GM18511 (cell line): Measurements from ENCODE around the gene ORAI3.
A peak's percentile ranks its signal among the peaks of the same experiment; 100 is the strongest.

Experiments used
- ATAC-seq: cut with Tn5 transposase; IDR thresholded peaks from one replicate; pipeline ENCODE4 v1.9.1; 2021; ENCODE audit warnings: mild to moderate bottlenecking, moderate library complexity; ENCODE audit not compliant: unreplicated experiment

ORAI3 gene

GRCh38 chr16:30966033-30966619 lies 17.3 kb downstream of the ORAI3 start:
- no peak for ATAC-seq

DNA sequence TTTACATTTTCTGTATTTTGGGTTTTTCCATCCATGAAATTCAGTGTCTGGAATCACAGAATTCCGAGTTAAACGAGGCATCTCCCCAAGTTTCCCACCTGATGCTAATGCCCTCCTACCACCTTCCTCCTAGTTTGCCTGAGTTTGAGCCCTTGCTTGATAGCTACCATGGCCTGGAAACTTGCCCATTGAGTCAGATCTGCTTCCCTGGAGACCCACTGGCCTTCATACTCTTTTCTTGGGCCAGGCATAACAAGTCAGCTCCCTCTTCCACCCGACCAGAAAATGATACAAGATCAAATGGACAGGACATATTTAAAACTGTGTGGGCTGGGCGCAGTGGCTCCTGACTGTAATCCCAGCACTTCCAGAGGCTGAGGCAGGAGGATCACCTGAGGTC lies 18.9 kb downstream of the ORAI3 start:
- no peak for ATAC-seq

DNA sequence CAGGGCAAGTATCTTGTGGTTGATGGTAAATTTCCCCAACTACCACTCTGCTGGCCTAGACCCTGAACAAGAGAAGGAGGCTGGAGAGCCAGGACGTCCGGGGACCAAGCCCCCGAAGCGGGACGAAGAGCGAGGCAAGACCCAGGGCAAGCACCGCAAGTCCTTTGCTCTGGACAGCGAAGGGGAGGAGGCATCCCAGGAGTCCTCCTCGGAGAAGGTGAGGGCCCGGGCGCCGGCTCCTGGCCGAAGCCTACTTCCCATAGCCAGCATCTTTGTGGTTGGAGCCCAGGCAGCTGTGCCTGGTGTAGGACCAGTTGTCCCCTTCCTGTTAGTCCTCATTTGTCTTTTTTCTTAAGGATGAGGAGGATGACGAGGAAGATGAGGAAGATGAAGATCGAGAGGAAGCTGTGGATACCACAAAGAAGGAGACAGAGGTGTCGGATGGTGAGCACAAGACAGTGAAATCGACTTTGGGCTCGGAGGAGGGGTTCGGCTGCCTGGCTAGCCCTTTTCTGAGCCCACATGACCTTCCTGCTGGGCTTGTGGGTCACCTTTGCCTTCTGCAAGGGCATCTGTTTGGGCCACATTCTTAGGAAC lies 20.5 kb downstream of the ORAI3 start:
- no peak for ATAC-seq

- no peak for ATAC-seq
Observed at GRCh38 chr16:30971298-30971697, 22.4 kb downstream of the ORAI3 start.

- no peak for ATAC-seq
Observed at GRCh38 chr16:30972872-30973271, 24.0 kb downstream of the ORAI3 start.

DNA sequence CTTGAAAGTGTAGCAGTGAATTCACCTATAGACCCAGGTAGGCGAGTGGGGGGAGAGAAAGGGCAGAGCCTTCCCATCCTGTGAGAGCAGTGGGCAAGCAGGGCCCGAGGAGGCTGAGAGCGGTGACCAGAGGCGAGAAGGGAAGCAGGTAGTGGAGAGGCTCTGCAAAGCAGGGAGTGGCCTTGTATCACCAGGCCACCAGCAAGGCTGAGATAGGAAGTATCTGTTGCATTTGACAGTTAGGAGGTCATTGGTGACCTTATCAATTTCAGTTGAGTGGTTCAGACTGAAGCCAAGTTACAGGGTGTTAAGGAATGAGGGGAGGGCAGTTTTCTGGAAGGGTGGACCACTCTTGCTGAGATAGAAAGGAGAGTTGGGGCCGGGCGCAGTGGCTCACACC lies 25.5 kb downstream of the ORAI3 start:
- ATAC-seq, result no peak

DNA sequence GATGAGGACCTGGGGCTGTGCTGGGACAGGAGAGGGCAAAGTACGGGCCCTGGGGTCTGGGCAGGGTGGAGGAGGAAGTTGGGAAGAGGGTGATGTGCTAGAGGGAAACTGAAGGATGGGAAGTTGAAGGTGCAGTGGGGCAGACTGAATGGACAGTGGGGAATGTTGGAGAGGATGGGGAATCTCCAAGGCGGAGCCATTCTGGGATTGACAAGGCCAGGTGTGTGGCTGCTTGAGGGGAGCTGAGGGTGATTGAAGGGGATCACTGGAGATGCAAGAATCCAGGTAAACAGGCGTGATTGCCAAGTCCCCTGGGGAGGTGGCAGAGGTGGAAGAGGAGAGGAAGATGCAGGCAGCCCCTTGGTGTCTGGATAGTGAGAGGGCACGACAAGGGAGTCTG lies 27.6 kb downstream of the ORAI3 start:
- ATAC-seq, result no peak

- ATAC-seq, result no peak
Observed at GRCh38 chr16:30977502-30977901, 28.6 kb downstream of the ORAI3 start.

GRCh38 chr16:30979170-30980022 lies 30.5 kb downstream of the ORAI3 start:
- no peak for ATAC-seq

GRCh38 chr16:30980023-30980371 lies 31.1 kb downstream of the ORAI3 start:
- no peak for ATAC-seq

DNA sequence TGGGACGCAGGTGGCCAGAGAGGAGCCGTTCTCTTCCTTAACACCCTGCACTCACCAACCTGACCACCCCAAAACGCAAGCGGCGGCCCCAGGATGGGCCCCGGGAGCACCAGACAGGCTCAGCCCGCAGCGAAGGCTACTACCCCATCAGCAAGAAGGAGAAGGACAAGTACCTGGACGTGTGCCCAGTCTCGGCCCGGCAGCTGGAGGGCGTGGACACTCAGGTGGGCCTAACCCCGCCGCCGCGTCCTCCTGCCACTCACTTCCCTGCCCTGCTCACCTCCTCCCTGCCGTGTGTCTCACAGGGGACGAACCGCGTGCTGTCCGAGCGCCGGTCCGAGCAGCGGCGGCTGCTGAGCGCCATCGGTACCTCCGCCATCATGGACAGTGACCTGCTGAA lies 31.6 kb downstream of the ORAI3 start:
- ATAC-seq, result no peak

GRCh38 chr16:30980959-30981358 lies 32.1 kb downstream of the ORAI3 start:
- no peak for ATAC-seq

GRCh38 chr16:30982548-30983288 lies 33.9 kb downstream of the ORAI3 start:
- ATAC-seq, result no peak

DNA sequence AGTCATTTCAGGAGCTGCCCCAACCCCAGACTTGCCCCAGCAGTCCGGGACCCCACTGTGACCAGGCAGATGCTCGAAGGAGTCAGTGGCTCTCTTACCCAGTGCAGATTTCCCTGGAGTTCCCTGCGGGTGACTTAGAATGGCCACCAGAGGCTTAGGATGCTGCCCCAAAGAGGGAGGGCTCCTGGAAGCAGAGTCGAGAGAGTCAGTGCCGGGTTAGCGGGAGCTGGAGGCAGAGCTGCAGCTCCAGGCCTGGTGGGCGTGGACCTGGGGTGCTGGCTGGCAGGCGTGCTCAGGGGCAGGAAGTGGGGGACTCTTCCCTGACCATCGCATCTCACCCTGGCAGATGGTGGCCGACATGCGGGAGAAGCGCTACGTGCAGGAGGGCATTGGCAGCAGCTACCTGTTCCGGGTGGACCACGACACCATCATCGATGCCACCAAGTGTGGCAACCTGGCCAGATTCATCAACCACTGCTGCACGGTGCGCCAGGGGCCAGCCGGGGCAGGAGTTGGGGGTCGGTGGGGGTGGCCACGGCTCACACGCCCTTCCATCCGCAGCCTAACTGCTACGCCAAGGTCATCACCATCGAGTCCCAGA lies 34.5 kb downstream of the ORAI3 start:
- ATAC-seq, result no peak

- ATAC-seq, result no peak
Observed at GRCh38 chr16:30983898-30984610, 35.2 kb downstream of the ORAI3 start.

- ATAC-seq, result peak; percentile 66
Observed at GRCh38 chr16:30984669-30985400, 36.0 kb downstream of the ORAI3 start, which contains the start of gene HSD3B7. Gene HSD3B7, plus strand, starts transcription at chr16:30985207. Its CDS starts 452 bp downstream, at chr16:30985659.

DNA sequence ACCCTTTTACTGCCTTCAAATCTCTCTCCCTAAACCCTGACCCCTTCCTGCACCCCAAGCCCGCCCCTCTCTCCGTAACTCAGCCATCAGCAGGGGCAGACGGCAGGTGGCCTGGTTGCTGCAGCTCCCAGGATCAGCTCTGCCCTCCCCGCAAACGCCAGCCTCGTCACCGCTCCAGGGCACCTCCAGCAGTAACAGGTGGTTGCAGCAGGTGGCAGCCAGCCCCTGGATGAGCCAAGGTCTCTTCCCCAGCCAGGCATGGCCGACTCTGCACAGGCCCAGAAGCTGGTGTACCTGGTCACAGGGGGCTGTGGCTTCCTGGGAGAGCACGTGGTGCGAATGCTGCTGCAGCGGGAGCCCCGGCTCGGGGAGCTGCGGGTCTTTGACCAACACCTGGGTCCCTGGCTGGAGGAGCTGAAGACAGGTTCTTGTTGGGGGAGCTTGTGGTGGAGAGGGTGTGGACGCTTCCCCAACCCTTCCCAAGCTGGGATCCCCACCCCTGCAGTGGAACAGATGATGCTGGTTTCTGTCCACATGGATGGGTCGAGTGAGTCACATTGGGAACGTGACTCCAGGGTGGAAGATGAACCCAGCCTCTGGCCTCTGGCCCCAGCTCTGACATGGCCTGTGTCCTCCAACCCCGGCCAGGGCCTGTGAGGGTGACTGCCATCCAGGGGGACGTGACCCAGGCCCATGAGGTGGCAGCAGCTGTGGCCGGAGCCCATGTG lies 36.7 kb downstream of the ORAI3 start:
- no peak for ATAC-seq

- no peak for ATAC-seq
Observed at GRCh38 chr16:30986129-30986991, 37.5 kb downstream of the ORAI3 start.
